ENCODE results near the gene MSH2. TPM values are rescaled to one million over a fixed set of nuclear protein-coding genes. Genes with fewer than 3 reads are reported as not detected.
"Not testable (repeated sequence)": the region's sequence is repeated elsewhere in the genome, so short reads cannot be mapped to it uniquely, and the experiment has no call there.

MSH2 gene
- polyA plus RNA-seq (ENCODE audit: insufficient read length in 10 of 10) = 10 to 100 TPM; 24.0 to 38.4 (median 29.0) TPM
- long read RNA-seq, donor 1, transcript MSH2-201 (16 exons, 3,307 nt) = major isoform, 5 of 11 reads
- long read RNA-seq, donor 1, partial matches to known transcripts = 6 of 11 reads
- long read RNA-seq, donor 1, other reads (novel, unspliced or antisense) = 0 of 11 reads
- long read RNA-seq, donor 2, partial matches to known transcripts = 0 of 1 reads
- long read RNA-seq, donor 2, other reads (novel, unspliced or antisense) = 0 of 1 reads
- long read RNA-seq, donor 3 = 0 reads
- long read RNA-seq, donor 4, partial matches to known transcripts = 0 of 1 reads
- long read RNA-seq, donor 4, other reads (novel, unspliced or antisense) = 0 of 1 reads
- long read RNA-seq, donor 5, partial matches to known transcripts = 0 of 3 reads
- long read RNA-seq, donor 5, other reads (novel, unspliced or antisense) = 0 of 3 reads
- long read RNA-seq, donor 6, partial matches to known transcripts = 0 of 4 reads
- long read RNA-seq, donor 6, other reads (novel, unspliced or antisense) = 0 of 4 reads
- long read RNA-seq, donor 7, partial matches to known transcripts = 0 of 1 reads
- long read RNA-seq, donor 7, other reads (novel, unspliced or antisense) = 0 of 1 reads
- long read RNA-seq, donor 8, partial matches to known transcripts = 5 of 7 reads
- long read RNA-seq, donor 8, other reads (novel, unspliced or antisense) = 0 of 7 reads
- long read RNA-seq, donor 9, partial matches to known transcripts = 0 of 1 reads
- long read RNA-seq, donor 9, other reads (novel, unspliced or antisense) = 0 of 1 reads

GRCh38 chr2:47402805-47403608, at the start of gene MSH2:
TSS of gene MSH2 (plus strand) at chr2:47403156. CDS start at chr2:47403192, 36 bp downstream.
- DNase-seq = peak; percentile 86 to 97 (median 94)

- no peak for DNase-seq
Measured at GRCh38 chr2:47354013-47354847, 48.7 kb upstream of the MSH2 start.

GRCh38 chr2:47354848-47355204, 48.1 kb upstream of the MSH2 start:
- no peak for DNase-seq

GRCh38 chr2:47357483-47357882, 45.5 kb upstream of the MSH2 start:
- peak in 2 of 3 donors; percentile 29 to 53 for DNase-seq

- DNase-seq = no peak
Measured at GRCh38 chr2:47359375-47359868, 43.5 kb upstream of the MSH2 start.

GRCh38 chr2:47360283-47360682, 42.7 kb upstream of the MSH2 start:
- DNase-seq = no peak

GRCh38 chr2:47360927-47361326, 42.0 kb upstream of the MSH2 start:
- no peak for DNase-seq

- DNase-seq = not testable (repeated sequence)
Measured at GRCh38 chr2:47361505-47362229, 41.3 kb upstream of the MSH2 start.

- no peak for DNase-seq
Measured at GRCh38 chr2:47373747-47374146, 29.2 kb upstream of the MSH2 start.

- DNase-seq = no peak
Measured at GRCh38 chr2:47375307-47375706, 27.6 kb upstream of the MSH2 start.

- no peak for DNase-seq
Measured at GRCh38 chr2:47379384-47379783, 23.6 kb upstream of the MSH2 start.

- no peak for DNase-seq
Measured at GRCh38 chr2:47381408-47381807, 21.5 kb upstream of the MSH2 start.

- no peak for DNase-seq
Measured at GRCh38 chr2:47386551-47386950, 16.4 kb upstream of the MSH2 start.

- no peak for DNase-seq
Measured at GRCh38 chr2:47388888-47389287, 14.1 kb upstream of the MSH2 start.

- no peak for DNase-seq
Measured at GRCh38 chr2:47389692-47390091, 13.3 kb upstream of the MSH2 start.

- peak in 1 of 3 donors; percentile 4 for DNase-seq
Measured at GRCh38 chr2:47401789-47402554, 984 bp upstream of the MSH2 start.

GRCh38 chr2:47402555-47402804, 476 bp upstream of the MSH2 start:
- DNase-seq = no peak

- DNase-seq = peak in 1 of 3 donors; percentile 11
Measured at GRCh38 chr2:47403609-47404193, 745 bp downstream of the MSH2 start.

- DNase-seq = peak in 1 of 3 donors; percentile 9
Measured at GRCh38 chr2:47404356-47404755, 1.4 kb downstream of the MSH2 start.

Data from muscle of back (tissue), 13 donors.